HepG2 (cell line): ENCODE data around the gene NKAIN2.

Experiments
- EZH2 ChIP-seq: conservative IDR thresholded peaks from 2 replicates; pipeline ENCODE4 v1.6.1; 2012; ENCODE audit warnings: mild to moderate bottlenecking, low read depth, low read length, moderate library complexity
- GABPB1 ChIP-seq: IDR thresholded peaks from 2 replicates; pipeline ENCODE4 v1.6.1; 2016; ENCODE audit warnings: mild to moderate bottlenecking, missing genetic modification reagents, moderate library complexity, missing compliant biosample characterization
- ZNF589 ChIP-seq: sonication (generic); formaldehyde crosslinking; conservative IDR thresholded peaks from 2 replicates; pipeline ENCODE4 v1.8.0; 2022; ENCODE audit warnings: mild to moderate bottlenecking, moderate library complexity, missing genetic modification reagents

DNA sequence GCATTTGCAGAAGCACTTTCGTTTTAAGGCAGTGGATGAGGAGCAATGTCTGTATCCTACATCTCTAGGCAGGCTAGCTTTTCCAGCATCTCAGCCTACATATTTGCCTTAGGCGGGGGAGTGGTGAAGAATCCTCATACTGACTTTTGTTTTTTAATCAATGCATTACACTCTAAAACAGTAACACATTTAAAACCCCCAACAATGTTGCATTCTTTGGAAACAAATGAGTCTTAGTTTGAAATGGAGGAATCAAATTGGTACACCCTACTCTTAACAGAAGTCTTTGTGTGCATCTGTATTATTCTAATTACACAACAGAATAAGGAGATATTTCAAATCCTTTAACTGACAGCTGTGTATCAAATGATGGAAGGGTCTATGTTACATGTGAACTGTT, 9.0 kb downstream of the NKAIN2 start:
- TF ChIP-seq GABPB1 (CRISPR knock-in tag) (no peak), ZNF589 (no peak), EZH2 (no peak)
